CD14-positive monocyte (primary cell): ENCODE data around the gene MRGPRE. TPM values are rescaled to one million over a fixed set of nuclear protein-coding genes. Genes with fewer than 3 reads are reported as not detected.

ENCODE experiments used
- DNase-seq, 3 donors: peaks; one replicate each; pipeline ENCODE4 v3.0.0-alpha.2; 2011 to 2022
- H2AFZ ChIP-seq: 2 replicates; pipeline ENCODE4 v1.6.0; 2012; ENCODE audit warnings: mild to moderate bottlenecking, low read depth, low read length, inconsistent platforms; ENCODE audit not compliant: insufficient read depth, poor library complexity, severe bottlenecking
- H3K27ac ChIP-seq, 2 donors: 1 replicate in 1 of 2; 2 replicates in 1 of 2; pipeline ENCODE4 v1.5.1; 2012 to 2013; ENCODE audit warnings: low read length in 2 of 2, control low read depth in 1 of 2, inconsistent platforms in 1 of 2, low read depth in 1 of 2, mild to moderate bottlenecking in 1 of 2
- H3K27me3 ChIP-seq, 2 donors: one replicate each; pipeline versions ENCODE4 v1.6.0 to v1.6.1; 2011 to 2013; ENCODE audit warnings: low read length in 2 of 2; ENCODE audit not compliant: control insufficient read depth in 2 of 2, insufficient read depth in 2 of 2
- H3K36me3 ChIP-seq, 2 donors: replicated peaks in 1 of 2; 1 replicate in 1 of 2; 2 replicates in 1 of 2; pipeline versions ENCODE4 v1.5.1 to v1.6.1; 2012 to 2013; ENCODE audit warnings: low read length in 2 of 2, control low read depth in 1 of 2, inconsistent platforms in 1 of 2, mild to moderate bottlenecking in 1 of 2; ENCODE audit not compliant: insufficient read depth in 2 of 2, control insufficient read depth in 1 of 2
- H3K4me1 ChIP-seq, 2 donors: 1 replicate in 1 of 2; 2 replicates in 1 of 2; pipeline versions ENCODE4 v1.5.1 to v1.6.1; 2012 to 2013; ENCODE audit warnings: low read length in 2 of 2, control low read depth in 1 of 2, inconsistent platforms in 1 of 2, mild to moderate bottlenecking in 1 of 2, moderate library complexity in 1 of 2; ENCODE audit not compliant: insufficient read depth in 2 of 2, control insufficient read depth in 1 of 2
- H3K4me2 ChIP-seq: replicated peaks from 2 replicates; pipeline ENCODE3; 2012; ENCODE audit warnings: low read length, moderate library complexity, mild to moderate bottlenecking; ENCODE audit not compliant: poor library complexity, severe bottlenecking; ENCODE audit errors: extremely low read depth
- H3K4me3 ChIP-seq, 3 experiments: fragments of 200-600 bp in 1 of 3; sonication (generic) in 1 of 3; replicated peaks in 1 of 3; 1 replicate in 2 of 3; 2 replicates in 1 of 3; pipeline ENCODE4 v1.5.1; 2011 to 2013; ENCODE audit warnings: low read length in 3 of 3, mild to moderate bottlenecking in 3 of 3, control low read depth in 2 of 3, low read depth in 2 of 3, inconsistent platforms in 1 of 3, moderate library complexity in 1 of 3
- H3K79me2 ChIP-seq: 2 replicates; pipeline ENCODE4 v1.6.0; 2012; ENCODE audit warnings: mild to moderate bottlenecking, control low read depth, inconsistent platforms, low read length, moderate library complexity; ENCODE audit not compliant: insufficient read depth
- H3K9ac ChIP-seq: 2 replicates; pipeline ENCODE4 v1.6.0; 2017; ENCODE audit warnings: low read length, mild to moderate bottlenecking; ENCODE audit not compliant: insufficient read depth, poor library complexity, severe bottlenecking
- H3K9me3 ChIP-seq, 2 donors: replicated peaks in 1 of 2; 1 replicate in 1 of 2; 2 replicates in 1 of 2; pipeline versions ENCODE4 v1.5.1 to v1.6.1; 2012 to 2013; ENCODE audit warnings: low read length in 2 of 2, control low read depth in 1 of 2; ENCODE audit not compliant: control insufficient read depth in 1 of 2, insufficient read depth in 1 of 2
- H4K20me1 ChIP-seq: 2 replicates; pipeline ENCODE4 v1.6.0; 2012; ENCODE audit warnings: mild to moderate bottlenecking, low read length, control low read depth, moderate library complexity; ENCODE audit not compliant: insufficient read depth
- H3K27ac Mint-ChIP-seq, 7 donors: one replicate each; pipeline ENCODE4 v1.8.0; 2020; ENCODE audit warnings: mild to moderate bottlenecking in 7 of 7, mixed read lengths in 7 of 7, moderate library complexity in 6 of 7, inconsistent platforms in 2 of 7
- H3K27me3 Mint-ChIP-seq, 3 donors: one replicate each; pipeline ENCODE4 v1.8.0; 2021 to 2022; ENCODE audit warnings: low read depth in 3 of 3, mild to moderate bottlenecking in 3 of 3, mixed read lengths in 3 of 3, moderate library complexity in 3 of 3, inconsistent platforms in 1 of 3
- H3K36me3 Mint-ChIP-seq, 2 donors: one replicate each; pipeline ENCODE4 v1.8.0; 2020; ENCODE audit warnings: mixed read lengths in 2 of 2, inconsistent platforms in 1 of 2, mild to moderate bottlenecking in 1 of 2
- H3K4me1 Mint-ChIP-seq: one replicate; pipeline ENCODE4 v1.8.0; 2020; ENCODE audit warnings: mild to moderate bottlenecking, mixed read lengths
- H3K4me3 Mint-ChIP-seq, 2 donors: one replicate each; pipeline ENCODE4 v1.8.0; 2020; ENCODE audit warnings: mild to moderate bottlenecking in 2 of 2, mixed read lengths in 2 of 2, moderate library complexity in 1 of 2
- H3K9me3 Mint-ChIP-seq, 7 donors: one replicate each; pipeline ENCODE4 v1.8.0; 2020 to 2022; ENCODE audit warnings: mixed read lengths in 7 of 7, mild to moderate bottlenecking in 6 of 7, moderate library complexity in 6 of 7, inconsistent platforms in 2 of 7
- WGBS: methylation state at CpG from one replicate; pipeline ENCODE4 v1.1.5; 2013; ENCODE audit warnings: missing lambda C conversion rate; ENCODE audit not compliant: insufficient coverage; 5-methylcytosine and 5-hydroxymethylcytosine counted together
- intact Hi-C, 2 donors: fragments of 100-400 bp; cut with micrococcal nuclease; formaldehyde crosslinking; loops; one replicate each; pipeline versions ENCODE4 v1.15.0 to v1.15.1; 2023
- polyA plus RNA-seq, 3 donors: library from polyadenylated mRNA; depleted of rRNA in 1 of 3; unstranded in 2 of 3; stranded (reverse) in 1 of 3; fragments of 300-500 nt in 2 of 3; fragments of >200 nt in 1 of 3; fragmentation: Illumina TruSeq in 2 of 3; gene quantifications; 1 replicate in 2 of 3; 2 replicates in 1 of 3; pipeline ENCODE4 v1.2.3, GENCODE V29; 2012 to 2021
- TF ChIP-seq, protein P1 (sequence below): fragments of 200-600 bp; IDR thresholded peaks from one replicate; pipeline ENCODE4 v1.8.0; 2022; ENCODE audit warnings: antibody characterized with exemption, mild to moderate bottlenecking

The MRGPRE gene
- polyA plus RNA-seq, 3 donors: not detected

DNA sequence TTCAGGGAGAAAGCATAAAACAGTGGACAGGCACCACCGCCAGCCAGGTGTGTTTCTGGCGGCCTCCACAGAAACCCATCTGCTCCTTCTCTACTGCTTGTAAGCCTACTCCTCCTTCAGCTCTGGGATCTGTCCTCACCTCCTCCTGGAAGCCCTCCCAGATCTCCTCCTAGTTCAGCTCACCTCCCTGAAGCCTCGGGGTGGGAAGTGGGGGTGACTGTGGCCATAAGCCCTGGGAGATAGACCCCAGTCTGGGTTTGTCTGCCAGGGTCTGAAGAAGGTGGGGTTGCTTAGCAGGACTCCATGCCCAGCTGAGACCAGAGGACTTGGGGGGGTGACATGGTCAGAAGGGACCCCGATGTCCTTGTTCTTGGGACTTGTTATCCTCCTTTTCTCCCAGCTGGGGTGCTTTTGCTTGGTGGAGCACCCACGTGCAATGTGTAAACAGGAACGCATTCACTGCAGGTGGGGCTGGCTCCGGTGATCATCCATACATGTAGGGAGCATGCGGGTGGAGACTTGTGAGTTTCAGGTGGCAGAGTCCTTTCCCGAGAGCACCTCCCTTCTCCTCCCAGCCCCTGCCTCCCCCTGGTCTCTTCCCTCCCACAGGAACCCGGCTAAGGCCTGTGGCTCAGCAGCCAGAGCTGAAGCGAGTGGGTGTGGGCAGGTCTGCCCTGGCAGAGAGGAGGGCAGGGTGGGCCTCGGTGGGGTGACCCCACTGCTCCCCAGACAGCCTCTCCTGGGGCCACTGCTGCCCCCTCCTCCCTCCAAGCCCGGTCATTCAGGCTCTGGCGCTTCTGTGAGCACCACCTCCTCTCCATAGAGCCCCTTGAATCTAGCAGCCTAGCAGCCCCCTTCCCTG lies 39.5 kb downstream of the MRGPRE start:
- H3K9ac ChIP-seq: no peak overlapping the region
- no peak for DNase-seq
- H3K79me2 ChIP-seq: no peaks in the 10 kb centered on the region
- Mint-ChIP-seq H3K4me1 (peaks cover 4% of the 10 kb centered on the region), H3K27ac (no peak overlapping the region), H3K36me3 (no peaks in the 10 kb centered on the region), H3K4me3 (no peak overlapping the region), H3K9me3 (peaks cover 0 to 13% (median 6%) of the 10 kb centered on the region in 7 donors), H3K27me3 (peaks cover 0 to 29% (median 4%) of the 10 kb centered on the region in 3 donors)
- H2AFZ ChIP-seq: no peak overlapping the region
- no peak overlapping the region for H3K4me2 ChIP-seq
- no peak overlapping the region for H3K4me3 ChIP-seq
- WGBS: 89% methylated on average over 4 of the region's 14 CpGs
- H3K4me1 ChIP-seq: peaks cover 3 to 7% of the 10 kb centered on the region in 2 donors
- no peak overlapping the region for H3K27ac ChIP-seq
- no peaks in the 10 kb centered on the region for H3K27me3 ChIP-seq
- TF ChIP-seq, protein P1, sequence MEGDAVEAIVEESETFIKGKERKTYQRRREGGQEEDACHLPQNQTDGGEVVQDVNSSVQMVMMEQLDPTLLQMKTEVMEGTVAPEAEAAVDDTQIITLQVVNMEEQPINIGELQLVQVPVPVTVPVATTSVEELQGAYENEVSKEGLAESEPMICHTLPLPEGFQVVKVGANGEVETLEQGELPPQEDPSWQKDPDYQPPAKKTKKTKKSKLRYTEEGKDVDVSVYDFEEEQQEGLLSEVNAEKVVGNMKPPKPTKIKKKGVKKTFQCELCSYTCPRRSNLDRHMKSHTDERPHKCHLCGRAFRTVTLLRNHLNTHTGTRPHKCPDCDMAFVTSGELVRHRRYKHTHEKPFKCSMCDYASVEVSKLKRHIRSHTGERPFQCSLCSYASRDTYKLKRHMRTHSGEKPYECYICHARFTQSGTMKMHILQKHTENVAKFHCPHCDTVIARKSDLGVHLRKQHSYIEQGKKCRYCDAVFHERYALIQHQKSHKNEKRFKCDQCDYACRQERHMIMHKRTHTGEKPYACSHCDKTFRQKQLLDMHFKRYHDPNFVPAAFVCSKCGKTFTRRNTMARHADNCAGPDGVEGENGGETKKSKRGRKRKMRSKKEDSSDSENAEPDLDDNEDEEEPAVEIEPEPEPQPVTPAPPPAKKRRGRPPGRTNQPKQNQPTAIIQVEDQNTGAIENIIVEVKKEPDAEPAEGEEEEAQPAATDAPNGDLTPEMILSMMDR: no peak
- intact Hi-C loops: no loop called here
- H3K9me3 ChIP-seq: no peaks in the 10 kb centered on the region
- no peaks in the 10 kb centered on the region for H4K20me1 ChIP-seq
- H3K36me3 ChIP-seq: no peaks in the 10 kb centered on the region

DNA sequence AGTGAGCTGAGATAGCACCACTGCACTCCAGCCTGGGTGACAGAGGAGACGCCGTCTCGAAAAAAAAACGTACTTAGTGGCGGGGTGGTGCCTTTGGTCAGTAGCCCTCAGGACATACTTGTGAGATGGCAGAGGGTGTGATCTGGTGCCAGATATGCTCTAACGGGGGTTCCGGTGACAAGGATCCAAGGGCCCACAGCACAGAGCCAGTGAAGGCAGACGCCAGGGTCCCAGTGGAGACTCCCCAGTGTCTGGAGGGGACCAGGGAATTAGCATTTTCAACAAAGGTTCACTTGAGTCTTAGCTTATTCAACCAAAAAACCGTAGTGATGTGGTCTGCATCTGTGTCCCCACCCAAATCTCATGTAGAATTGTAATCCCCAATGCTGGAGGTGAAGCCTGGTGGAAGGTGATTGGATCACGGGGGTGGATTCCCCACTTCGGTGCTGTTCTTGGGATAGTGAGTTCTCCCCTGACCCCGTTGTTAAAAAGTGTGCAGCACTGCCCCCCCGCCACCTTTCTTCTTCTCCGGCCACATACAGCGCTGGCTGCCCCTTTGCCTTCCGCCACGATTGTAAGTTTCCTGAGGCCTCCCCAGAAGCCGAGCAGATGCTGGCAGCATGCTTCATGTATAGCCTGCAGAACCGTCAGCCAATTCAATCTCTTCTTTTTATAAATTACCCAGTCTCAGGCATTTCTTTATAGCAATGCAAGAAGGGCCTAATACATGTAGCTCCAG lies 40.5 kb downstream of the MRGPRE start:
- Mint-ChIP-seq H3K27ac (no peak overlapping the region), H3K27me3 (peaks cover 4 to 31% (median 4%) of the 10 kb centered on the region in 3 donors), H3K9me3 (peaks cover 0 to 13% (median 6%) of the 10 kb centered on the region in 7 donors), H3K4me1 (peaks cover 4% of the 10 kb centered on the region), H3K4me3 (no peak overlapping the region), H3K36me3 (no peaks in the 10 kb centered on the region)
- no peaks in the 10 kb centered on the region for H3K9me3 ChIP-seq
- H2AFZ ChIP-seq: no peak overlapping the region
- intact Hi-C loops: no loop called here
- no peak overlapping the region for H3K9ac ChIP-seq
- peaks cover 3 to 7% of the 10 kb centered on the region in 2 donors for H3K4me1 ChIP-seq
- TF ChIP-seq, protein P1: no peak
- H3K36me3 ChIP-seq: no peaks in the 10 kb centered on the region
- no peaks in the 10 kb centered on the region for H3K79me2 ChIP-seq
- WGBS: 96% methylated on average over 10 of the region's 19 CpGs
- no peaks in the 10 kb centered on the region for H3K27me3 ChIP-seq
- DNase-seq: no peak
- no peak overlapping the region for H3K4me3 ChIP-seq
- no peak overlapping the region for H3K27ac ChIP-seq
- H4K20me1 ChIP-seq: no peaks in the 10 kb centered on the region
- no peak overlapping the region for H3K4me2 ChIP-seq
